Measurements from ENCODE around the gene SERPINE1. TPM values are rescaled to one million over a fixed set of nuclear protein-coding genes. Genes with fewer than 3 reads are reported as not detected.
A peak's percentile ranks its signal among the peaks of the same experiment; 100 is the strongest.
"Not testable (repeated sequence)": the region's sequence is repeated elsewhere in the genome, so short reads cannot be mapped to it uniquely, and the experiment has no call there.

SERPINE1 gene
- total RNA-seq, 1 experiment from 2014 or later = 25.6 TPM

- Histone ChIP-seq H3K4me1 (replicated peaks) (peaks cover 42% of the 10 kb centered on the region), H3K9me3 (replicated peaks) (no peaks in the 10 kb centered on the region), H3K27me3 (replicated peaks) (no peaks in the 10 kb centered on the region), H3K27ac (no peak overlapping the region), H3K36me3 (no peaks in the 10 kb centered on the region), H3K4me3 (no peak overlapping the region)
- DNase-seq (ENCODE audit: low read depth in 1 of 2, low spot score in 2 of 2) = no peak
Measured at GRCh38 chr7:101108961-101109360, 17.9 kb upstream of the SERPINE1 start.

DNA sequence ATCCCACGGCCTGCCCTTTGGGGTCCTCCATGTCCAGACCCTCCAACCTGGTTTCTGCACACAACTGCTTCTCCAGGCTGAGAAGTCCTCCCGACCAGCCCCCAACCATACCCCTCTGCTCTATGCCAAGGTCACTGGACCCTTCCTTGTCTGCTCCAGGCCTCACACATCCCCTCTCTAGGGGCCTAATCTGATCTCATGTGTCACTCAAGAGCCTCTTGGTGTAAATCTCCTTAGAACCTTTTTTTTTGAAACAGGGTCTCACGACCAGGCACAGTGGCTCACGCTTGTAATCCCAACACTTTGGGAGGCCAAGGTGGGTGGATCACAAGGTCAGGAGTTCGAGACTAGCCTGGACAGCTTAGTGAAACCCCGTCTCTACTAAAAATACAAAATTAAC lies 17.5 kb upstream of the SERPINE1 start:
- peaks cover 42% of the 10 kb centered on the region for H3K4me1 ChIP-seq (replicated peaks)
- no peaks in the 10 kb centered on the region for H3K9me3 ChIP-seq (replicated peaks)
- no peak overlapping the region for H3K4me3 ChIP-seq
- no peak overlapping the region for H3K27ac ChIP-seq
- H3K36me3 ChIP-seq = no peaks in the 10 kb centered on the region
- no peak for DNase-seq (ENCODE audit: low read depth in 1 of 2, low spot score in 2 of 2)
- no peaks in the 10 kb centered on the region for H3K27me3 ChIP-seq (replicated peaks)

GRCh38 chr7:101111261-101111660 lies 15.6 kb upstream of the SERPINE1 start:
- Histone ChIP-seq H3K27ac (peak overlapping the region; percentile 67), H3K9me3 (replicated peaks) (no peaks in the 10 kb centered on the region), H3K27me3 (replicated peaks) (no peaks in the 10 kb centered on the region), H3K36me3 (no peaks in the 10 kb centered on the region), H3K4me3 (no peak overlapping the region), H3K4me1 (replicated peaks) (peaks cover 46% of the 10 kb centered on the region)
- DNase-seq (ENCODE audit: low read depth in 1 of 2, low spot score in 2 of 2) = no peak

DNA sequence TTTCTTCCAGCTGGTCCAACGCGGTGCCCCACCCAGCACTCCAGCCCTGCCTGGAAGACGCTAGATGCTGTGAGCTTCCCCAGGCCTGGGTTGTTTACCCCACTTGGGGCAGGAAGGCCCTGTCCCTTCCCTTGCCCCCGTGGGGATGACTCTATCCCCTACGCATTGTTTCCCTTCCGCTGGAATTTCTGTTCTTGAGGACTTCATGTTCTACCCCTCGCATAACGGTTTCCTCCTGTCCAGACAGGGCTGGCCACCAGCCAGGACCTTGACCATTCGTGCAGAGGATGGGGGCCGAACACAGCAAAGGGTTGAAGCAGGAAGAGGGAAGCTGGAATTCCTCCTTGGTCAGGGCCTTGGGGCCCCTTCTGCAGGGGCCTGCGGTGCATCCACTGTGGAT lies 14.7 kb upstream of the SERPINE1 start:
- Histone ChIP-seq H3K27ac (peak overlapping the region; percentile 67), H3K36me3 (no peaks in the 10 kb centered on the region), H3K27me3 (replicated peaks) (no peaks in the 10 kb centered on the region), H3K4me1 (replicated peaks) (peaks cover 56% of the 10 kb centered on the region), H3K9me3 (replicated peaks) (no peaks in the 10 kb centered on the region), H3K4me3 (no peak overlapping the region)
- DNase-seq (ENCODE audit: low read depth in 1 of 2, low spot score in 2 of 2) = peak; percentile 57 to 74

DNA sequence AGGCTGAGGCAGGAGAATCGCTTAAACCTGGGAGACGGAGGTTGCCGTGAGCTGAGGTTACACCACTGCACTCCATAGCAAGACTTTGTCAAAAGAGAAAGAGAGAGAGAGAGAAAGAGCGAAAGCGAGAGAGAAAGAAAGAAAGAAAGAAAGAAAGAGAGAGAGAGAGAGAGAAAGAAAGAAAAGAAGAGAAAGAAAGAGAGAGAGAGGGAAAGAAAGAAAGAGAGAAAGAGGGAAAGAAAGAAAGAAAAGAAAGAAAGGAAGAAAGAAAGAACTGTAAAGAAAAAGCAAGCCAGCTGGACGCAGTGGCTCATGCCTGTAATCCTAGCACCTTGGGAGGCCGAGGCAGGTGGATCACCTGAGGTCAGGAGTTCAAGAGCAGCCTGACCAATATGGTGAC lies 13.8 kb upstream of the SERPINE1 start:
- H3K27ac ChIP-seq; H3K4me3 ChIP-seq; H3K27me3 ChIP-seq (replicated peaks); H3K36me3 ChIP-seq; DNase-seq (ENCODE audit: low read depth in 1 of 2, low spot score in 2 of 2); H3K9me3 ChIP-seq (replicated peaks): not testable (repeated sequence)
- peaks cover 65% of the 10 kb centered on the region for H3K4me1 ChIP-seq (replicated peaks)

DNA sequence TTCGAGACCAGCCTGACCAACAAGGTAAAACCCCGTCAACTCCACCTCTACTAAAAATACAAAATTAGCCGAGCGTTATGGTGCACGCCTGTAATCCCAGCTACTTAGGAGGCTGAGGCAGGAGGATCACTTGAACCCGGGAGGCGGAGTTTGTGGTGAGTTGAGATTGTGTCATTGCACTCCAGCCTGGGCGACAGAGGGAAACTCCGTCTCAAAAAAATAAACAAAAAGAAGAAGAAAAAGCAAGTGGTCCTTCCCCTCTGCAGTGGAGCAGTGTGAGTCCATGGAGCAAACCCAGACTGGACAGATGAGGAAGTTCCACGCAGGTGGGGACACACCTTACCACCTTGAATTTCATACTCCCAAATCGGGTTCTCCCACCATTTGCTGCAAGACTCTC lies 13.1 kb upstream of the SERPINE1 start:
- Histone ChIP-seq H3K27ac (peak overlapping the region; percentile 41; the same call in 1 of the 2 replicates), H3K36me3 (no peaks in the 10 kb centered on the region), H3K4me3 (no peak overlapping the region), H3K4me1 (replicated peaks) (peaks cover 69% of the 10 kb centered on the region), H3K9me3 (replicated peaks) (no peaks in the 10 kb centered on the region), H3K27me3 (replicated peaks) (no peaks in the 10 kb centered on the region)
- no peak for DNase-seq (ENCODE audit: low read depth in 1 of 2, low spot score in 2 of 2)

- no peaks in the 10 kb centered on the region for H3K9me3 ChIP-seq (replicated peaks)
- peak overlapping the region; percentile 41 for H3K27ac ChIP-seq
- H3K36me3 ChIP-seq = no peaks in the 10 kb centered on the region
- H3K4me3 ChIP-seq = no peak overlapping the region
- DNase-seq (ENCODE audit: low read depth in 1 of 2, low spot score in 2 of 2) = peak in 1 of 2 experiments; percentile 61
- no peaks in the 10 kb centered on the region for H3K27me3 ChIP-seq (replicated peaks)
- peaks cover 71% of the 10 kb centered on the region for H3K4me1 ChIP-seq (replicated peaks)
Measured at GRCh38 chr7:101114492-101114891, 12.4 kb upstream of the SERPINE1 start.

GRCh38 chr7:101115215-101115614 lies 11.7 kb upstream of the SERPINE1 start:
- no peaks in the 10 kb centered on the region for H3K9me3 ChIP-seq (replicated peaks)
- no peaks in the 10 kb centered on the region for H3K27me3 ChIP-seq (replicated peaks)
- peaks cover 78% of the 10 kb centered on the region for H3K4me1 ChIP-seq (replicated peaks)
- H3K4me3 ChIP-seq = no peak overlapping the region
- H3K36me3 ChIP-seq = no peaks in the 10 kb centered on the region
- H3K27ac ChIP-seq = peak overlapping the region; percentile 41
- DNase-seq (ENCODE audit: low read depth in 1 of 2, low spot score in 2 of 2) = no peak

GRCh38 chr7:101116898-101117297 lies 10.0 kb upstream of the SERPINE1 start:
- peaks cover 88% of the 10 kb centered on the region for H3K4me1 ChIP-seq (replicated peaks)
- no peaks in the 10 kb centered on the region for H3K36me3 ChIP-seq
- no peak overlapping the region for H3K4me3 ChIP-seq
- H3K9me3 ChIP-seq (replicated peaks) = no peaks in the 10 kb centered on the region
- no peaks in the 10 kb centered on the region for H3K27me3 ChIP-seq (replicated peaks)
- DNase-seq (ENCODE audit: low read depth in 1 of 2, low spot score in 2 of 2) = no peak
- H3K27ac ChIP-seq = peak overlapping the region; percentile 87

DNA sequence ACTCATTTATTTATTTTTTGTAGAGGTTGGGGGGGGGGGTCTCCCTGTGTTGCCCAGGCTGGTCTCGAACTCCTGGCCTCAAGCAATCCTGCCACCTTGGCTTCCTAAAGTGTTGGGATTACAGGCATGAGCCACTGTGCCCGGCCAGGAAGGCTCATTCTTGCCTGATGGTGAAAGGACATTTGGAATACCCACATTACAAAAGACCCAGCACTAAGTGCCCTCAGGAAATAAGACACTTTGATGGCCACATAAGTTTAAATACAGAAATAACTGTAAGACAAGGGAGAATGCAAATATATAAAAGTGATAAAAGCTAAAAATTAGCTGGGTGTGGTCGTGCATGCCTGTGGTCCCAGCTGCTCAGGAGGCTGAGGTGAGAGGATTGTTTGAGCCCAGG lies 8.0 kb upstream of the SERPINE1 start:
- Histone ChIP-seq H3K9me3 (replicated peaks) (no peaks in the 10 kb centered on the region), H3K27me3 (replicated peaks) (no peaks in the 10 kb centered on the region), H3K36me3 (no peaks in the 10 kb centered on the region), H3K4me3 (no peak overlapping the region), H3K27ac (peak overlapping the region; percentile 87), H3K4me1 (replicated peaks) (peaks cover 91% of the 10 kb centered on the region)
- no peak for DNase-seq (ENCODE audit: low read depth in 1 of 2, low spot score in 2 of 2)

DNA sequence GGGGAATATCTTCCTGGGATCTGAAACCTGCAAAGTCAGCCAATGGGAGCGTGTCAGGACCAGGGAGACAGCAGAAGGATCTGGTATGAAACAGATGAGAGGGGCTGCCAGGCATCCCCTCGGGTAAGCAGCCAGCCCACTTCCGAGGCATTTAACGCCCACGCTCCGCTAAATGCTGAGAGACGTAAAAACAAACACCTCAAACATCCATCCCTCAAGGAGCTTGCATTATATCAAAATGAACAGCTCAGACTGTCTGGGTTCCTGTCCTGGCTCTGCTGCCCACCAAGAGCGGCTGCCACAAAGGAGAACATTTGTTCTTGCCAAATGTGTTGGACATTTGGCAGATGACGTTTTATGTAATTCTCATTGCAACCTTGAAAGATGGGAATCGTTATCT lies 7.0 kb upstream of the SERPINE1 start:
- no peak for DNase-seq (ENCODE audit: low read depth in 1 of 2, low spot score in 2 of 2)
- H3K9me3 ChIP-seq (replicated peaks) = no peaks in the 10 kb centered on the region
- no peaks in the 10 kb centered on the region for H3K36me3 ChIP-seq
- H3K27ac ChIP-seq = no peak overlapping the region
- H3K4me1 ChIP-seq (replicated peaks) = peaks cover 91% of the 10 kb centered on the region
- no peaks in the 10 kb centered on the region for H3K27me3 ChIP-seq (replicated peaks)
- no peak overlapping the region for H3K4me3 ChIP-seq

GRCh38 chr7:101120315-101120714 lies 6.6 kb upstream of the SERPINE1 start:
- no peak overlapping the region for H3K27ac ChIP-seq
- no peaks in the 10 kb centered on the region for H3K36me3 ChIP-seq
- no peak overlapping the region for H3K4me3 ChIP-seq
- peaks cover 91% of the 10 kb centered on the region for H3K4me1 ChIP-seq (replicated peaks)
- no peaks in the 10 kb centered on the region for H3K9me3 ChIP-seq (replicated peaks)
- DNase-seq (ENCODE audit: low read depth in 1 of 2, low spot score in 2 of 2) = no peak
- H3K27me3 ChIP-seq (replicated peaks) = no peaks in the 10 kb centered on the region

GRCh38 chr7:101121631-101121990 lies 5.3 kb upstream of the SERPINE1 start:
- Histone ChIP-seq H3K4me1 (replicated peaks) (peaks cover 99% of the 10 kb centered on the region), H3K27ac (peak overlapping the region; percentile 86)
- not testable (repeated sequence) for H3K27me3 ChIP-seq (replicated peaks); DNase-seq (ENCODE audit: low read depth in 1 of 2, low spot score in 2 of 2); H3K36me3 ChIP-seq; H3K9me3 ChIP-seq (replicated peaks); H3K4me3 ChIP-seq

GRCh38 chr7:101121991-101122932 lies 4.6 kb upstream of the SERPINE1 start:
- H3K36me3 ChIP-seq = no peaks in the 10 kb centered on the region
- DNase-seq (ENCODE audit: low read depth in 1 of 2, low spot score in 2 of 2) = peak; percentile 97 to 98
- H3K9me3 ChIP-seq (replicated peaks) = no peaks in the 10 kb centered on the region
- H3K27ac ChIP-seq = peak overlapping the region; percentile 86
- peaks cover 99% of the 10 kb centered on the region for H3K4me1 ChIP-seq (replicated peaks)
- H3K27me3 ChIP-seq (replicated peaks) = no peaks in the 10 kb centered on the region
- H3K4me3 ChIP-seq = peak overlapping the region; percentile 18

All from SJSA1 (cell line).